Measurements from ENCODE around the gene ARHGEF37.

ARHGEF37 gene

DNA sequence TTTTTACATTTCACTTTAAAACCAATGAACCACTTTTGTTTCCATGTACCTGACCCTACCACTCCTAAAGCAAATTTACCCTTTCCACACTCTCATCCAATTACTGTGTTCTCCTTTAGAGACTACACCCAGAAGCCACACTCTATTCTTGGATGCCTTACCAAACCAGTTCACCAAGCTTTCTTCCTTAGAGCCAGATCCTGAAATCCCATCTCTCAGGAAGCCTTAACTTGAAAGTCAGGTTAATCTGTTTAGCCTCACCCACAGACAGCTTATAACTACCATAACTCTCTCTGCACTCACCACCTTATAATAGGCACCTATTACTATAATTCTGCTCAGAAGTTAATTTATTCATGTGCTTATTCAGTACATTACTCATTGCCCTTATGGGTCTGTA is 34.3 kb upstream of the ARHGEF37 start:
- Histone ChIP-seq H3K36me3 (ENCODE audit: control insufficient read depth, low read length) (peaks cover 82% of the 10 kb centered on the region), H3K4me2 (ENCODE audit: low read length) (peak overlapping the region; percentile 97)

DNA sequence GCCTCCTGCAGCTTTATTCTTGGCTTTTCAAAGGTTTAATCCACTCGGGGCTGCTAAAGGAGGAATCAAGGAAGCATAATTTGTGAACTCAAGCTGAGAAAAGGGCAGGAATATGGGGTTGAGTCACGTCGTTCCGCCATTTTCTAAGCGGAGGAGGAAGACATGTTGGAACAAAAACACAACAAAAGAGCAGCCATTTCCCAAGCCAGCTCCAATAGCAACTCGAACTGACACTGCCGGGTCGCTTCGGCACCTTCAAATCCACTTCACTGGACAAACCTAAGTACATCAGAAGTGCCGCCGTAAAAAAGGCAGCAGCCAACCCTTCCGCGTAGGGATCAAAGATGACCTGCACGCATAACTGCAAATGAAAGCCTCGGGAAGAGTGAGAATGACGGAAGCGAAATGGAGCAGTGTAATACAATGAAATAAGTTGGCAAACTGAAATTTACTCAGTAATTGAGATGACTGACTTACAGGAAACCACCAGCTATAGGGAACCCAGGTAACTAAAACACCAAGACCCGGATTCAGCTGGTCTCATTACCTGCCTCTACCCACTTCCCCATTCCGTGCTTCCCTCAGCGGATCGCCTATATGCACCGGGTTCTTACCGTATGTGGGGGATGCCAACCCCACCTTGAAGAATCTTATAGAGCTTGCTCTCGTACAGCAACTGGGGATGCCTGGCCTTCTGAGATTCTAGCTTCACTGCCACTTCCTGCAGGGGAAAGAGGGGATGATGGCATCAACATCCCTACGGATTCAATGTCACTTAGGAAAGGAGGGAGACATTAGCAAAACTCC is 31.6 kb upstream of the ARHGEF37 start:
- Histone ChIP-seq H3K79me2 (ENCODE audit: control insufficient read depth, low read length) (peaks cover 80% of the 10 kb centered on the region), H3F3A (ENCODE audit: control insufficient read depth, insufficient read depth) (no peaks in the 10 kb centered on the region), H3K4me2 (ENCODE audit: low read length) (peak overlapping the region; percentile 97), H4K20me1 (ENCODE audit: control insufficient read depth, insufficient read depth, low read depth, low read length) (peaks cover 18% of the 10 kb centered on the region), H3K9me2 (replicated peaks; ENCODE audit: control insufficient read depth, low read length) (no peaks in the 10 kb centered on the region), H3K9me3 (ENCODE audit: control insufficient read depth, insufficient read depth, low read length) (no peaks in the 10 kb centered on the region), H3K27ac (ENCODE audit: low read depth, low read length) (peak overlapping the region; percentile 80), H3K4me1 (ENCODE audit: control insufficient read depth, low read length) (peaks cover 42% of the 10 kb centered on the region), H3K27me3 (ENCODE audit: control insufficient read depth, low read length) (no peaks in the 10 kb centered on the region), H3K36me3 (ENCODE audit: control insufficient read depth, low read length) (peaks cover 65% of the 10 kb centered on the region), H3K4me3 (ENCODE audit: low read length) (peak overlapping the region; percentile 94)
- TF ChIP-seq CTCF (IDR thresholded peaks at IDR 0.05; ENCODE audit: low read depth, low read length, poor library complexity, severe bottlenecking) (no peak), EZH2phosphoT487 (IDR thresholded peaks at IDR 0.05; ENCODE audit: borderline replicate concordance, low read length) (no peak)

More for the DNA sequence above, 34.3 kb upstream of the ARHGEF37 start:
- no peaks in the 10 kb centered on the region for H3K27me3 ChIP-seq (ENCODE audit: control insufficient read depth, low read length)
- no peaks in the 10 kb centered on the region for H3F3A ChIP-seq (ENCODE audit: control insufficient read depth, insufficient read depth)
- peaks cover 95% of the 10 kb centered on the region for H3K79me2 ChIP-seq (ENCODE audit: control insufficient read depth, low read length)
- H3K4me3 ChIP-seq (ENCODE audit: low read length), result peak overlapping the region; percentile 6; the same call in 1 of the 2 replicates
- no peak overlapping the region for H3K27ac ChIP-seq (ENCODE audit: low read depth, low read length)
- peaks cover 22% of the 10 kb centered on the region for H4K20me1 ChIP-seq (ENCODE audit: control insufficient read depth, insufficient read depth, low read depth, low read length)
- peaks cover 42% of the 10 kb centered on the region for H3K4me1 ChIP-seq (ENCODE audit: control insufficient read depth, low read length)
- no peak for TF ChIP-seq CTCF (IDR thresholded peaks at IDR 0.05; ENCODE audit: low read depth, low read length, poor library complexity, severe bottlenecking)
- no peak for TF ChIP-seq EZH2phosphoT487 (IDR thresholded peaks at IDR 0.05; ENCODE audit: borderline replicate concordance, low read length)
- no peaks in the 10 kb centered on the region for H3K9me3 ChIP-seq (ENCODE audit: control insufficient read depth, insufficient read depth, low read length)
- no peaks in the 10 kb centered on the region for H3K9me2 ChIP-seq (replicated peaks; ENCODE audit: control insufficient read depth, low read length)

GRCh38 chr5:149550268-149550583 is 31.1 kb upstream of the ARHGEF37 start:
- Histone ChIP-seq H3K27me3 (ENCODE audit: control insufficient read depth, low read length) (no peaks in the 10 kb centered on the region), H3K4me1 (ENCODE audit: control insufficient read depth, low read length) (peaks cover 42% of the 10 kb centered on the region), H4K20me1 (ENCODE audit: control insufficient read depth, insufficient read depth, low read depth, low read length) (peaks cover 18% of the 10 kb centered on the region), H3K27ac (ENCODE audit: low read depth, low read length) (peak overlapping the region; percentile 80), H3F3A (ENCODE audit: control insufficient read depth, insufficient read depth) (no peaks in the 10 kb centered on the region), H3K9me2 (replicated peaks; ENCODE audit: control insufficient read depth, low read length) (no peaks in the 10 kb centered on the region), H3K36me3 (ENCODE audit: control insufficient read depth, low read length) (peaks cover 59% of the 10 kb centered on the region), H3K79me2 (ENCODE audit: control insufficient read depth, low read length) (peaks cover 74% of the 10 kb centered on the region), H3K4me2 (ENCODE audit: low read length) (peak overlapping the region; percentile 97), H3K4me3 (ENCODE audit: low read length) (peak overlapping the region; percentile 94), H3K9me3 (ENCODE audit: control insufficient read depth, insufficient read depth, low read length) (no peaks in the 10 kb centered on the region)
- TF ChIP-seq EZH2phosphoT487 (IDR thresholded peaks at IDR 0.05; ENCODE audit: borderline replicate concordance, low read length) (no peak), CTCF (IDR thresholded peaks at IDR 0.05; ENCODE audit: low read depth, low read length, poor library complexity, severe bottlenecking) (no peak)
